Measurements from ENCODE around the gene KY. TPM values are rescaled to one million over a fixed set of nuclear protein-coding genes. Genes with fewer than 3 reads are reported as not detected.

The KY gene
- total RNA-seq, 1 experiment from 2014 or later: 0.29 TPM

DNA sequence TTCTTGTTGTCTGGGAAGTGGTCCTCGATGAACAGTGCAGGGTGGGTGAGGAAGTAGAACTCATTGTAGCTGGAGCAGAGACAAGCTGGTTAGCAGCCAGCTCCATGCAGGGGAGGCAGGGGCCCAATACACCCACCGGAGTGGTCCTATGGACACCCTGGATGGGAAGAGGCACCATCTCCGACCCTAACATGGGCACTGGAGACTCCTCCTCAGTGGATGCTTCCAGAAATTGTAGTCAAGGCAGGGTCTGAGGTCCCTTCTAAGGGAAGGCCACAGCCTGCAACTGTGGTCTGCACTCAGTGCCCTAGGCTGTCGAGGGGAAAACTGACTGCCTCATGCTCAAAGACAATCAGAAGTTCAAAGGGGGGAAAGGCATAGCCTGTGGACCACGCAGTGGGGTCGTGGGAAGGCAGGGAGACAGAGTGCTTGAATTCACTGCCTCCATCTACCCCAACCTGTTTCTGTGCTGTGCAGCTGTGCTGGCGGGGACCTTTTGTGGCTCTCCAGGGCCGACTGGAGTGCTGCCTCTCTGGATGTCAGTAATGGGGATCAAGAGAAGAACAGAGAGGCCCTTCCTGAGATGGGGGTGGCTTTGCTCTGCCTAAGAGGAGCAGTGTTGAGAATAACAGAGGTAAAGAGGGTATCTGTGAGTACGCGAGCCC is 41.9 kb downstream of the KY start:
- intact Hi-C loops (cut with micrococcal nuclease): no loop called here
- ChIA-PET POLR2A (ENCODE audit: unreplicated experiment) (no interaction called here), CTCF (no interaction called here)
- H3K9me2 ChIP-seq (replicated peaks; ENCODE audit: low read length): no peaks in the 10 kb centered on the region
- no peaks in the 10 kb centered on the region for H3K4me1 ChIP-seq (ENCODE audit: insufficient read depth, low read length)
- H3K4me3 ChIP-seq (ENCODE audit: low read length): no peak overlapping the region
- H4K20me1 ChIP-seq (ENCODE audit: low read length): no peaks in the 10 kb centered on the region
- no peaks in the 10 kb centered on the region for H3K36me3 ChIP-seq (ENCODE audit: low read depth, low read length)
- TF ChIP-seq EZH2 (IDR thresholded peaks at IDR 0.05; ENCODE audit: low read length, unreplicated experiment) (no peak), EZH2phosphoT487 (IDR thresholded peaks at IDR 0.05; ENCODE audit: borderline replicate concordance, low read length) (no peak)
- TF ChIP-seq, protein P1, sequence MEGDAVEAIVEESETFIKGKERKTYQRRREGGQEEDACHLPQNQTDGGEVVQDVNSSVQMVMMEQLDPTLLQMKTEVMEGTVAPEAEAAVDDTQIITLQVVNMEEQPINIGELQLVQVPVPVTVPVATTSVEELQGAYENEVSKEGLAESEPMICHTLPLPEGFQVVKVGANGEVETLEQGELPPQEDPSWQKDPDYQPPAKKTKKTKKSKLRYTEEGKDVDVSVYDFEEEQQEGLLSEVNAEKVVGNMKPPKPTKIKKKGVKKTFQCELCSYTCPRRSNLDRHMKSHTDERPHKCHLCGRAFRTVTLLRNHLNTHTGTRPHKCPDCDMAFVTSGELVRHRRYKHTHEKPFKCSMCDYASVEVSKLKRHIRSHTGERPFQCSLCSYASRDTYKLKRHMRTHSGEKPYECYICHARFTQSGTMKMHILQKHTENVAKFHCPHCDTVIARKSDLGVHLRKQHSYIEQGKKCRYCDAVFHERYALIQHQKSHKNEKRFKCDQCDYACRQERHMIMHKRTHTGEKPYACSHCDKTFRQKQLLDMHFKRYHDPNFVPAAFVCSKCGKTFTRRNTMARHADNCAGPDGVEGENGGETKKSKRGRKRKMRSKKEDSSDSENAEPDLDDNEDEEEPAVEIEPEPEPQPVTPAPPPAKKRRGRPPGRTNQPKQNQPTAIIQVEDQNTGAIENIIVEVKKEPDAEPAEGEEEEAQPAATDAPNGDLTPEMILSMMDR (conservative IDR thresholded peaks at IDR 0.05; ENCODE audit: low read depth, low read length): no peak
- H3F3A ChIP-seq (ENCODE audit: low read length, unreplicated experiment): no peaks in the 10 kb centered on the region
- no peaks in the 10 kb centered on the region for H3K79me2 ChIP-seq (ENCODE audit: low read length)
- H3K4me2 ChIP-seq (ENCODE audit: low read length): no peak overlapping the region
- no peak overlapping the region for H3K9ac ChIP-seq (ENCODE audit: low read length)
- H3K27ac ChIP-seq (ENCODE audit: low read length): no peak overlapping the region
- ATAC-seq (no peak), DNase-seq (no peak)
- H3K9me3 ChIP-seq (ENCODE audit: low read length): no peaks in the 10 kb centered on the region
- no TSS peak for BruUV-seq (replicated peaks)
- H2AFZ ChIP-seq (ENCODE audit: low read length): no peak overlapping the region
- peaks cover 13% of the 10 kb centered on the region; the same call in 1 of the 2 replicates for H3K27me3 ChIP-seq (ENCODE audit: low read length)

DNA sequence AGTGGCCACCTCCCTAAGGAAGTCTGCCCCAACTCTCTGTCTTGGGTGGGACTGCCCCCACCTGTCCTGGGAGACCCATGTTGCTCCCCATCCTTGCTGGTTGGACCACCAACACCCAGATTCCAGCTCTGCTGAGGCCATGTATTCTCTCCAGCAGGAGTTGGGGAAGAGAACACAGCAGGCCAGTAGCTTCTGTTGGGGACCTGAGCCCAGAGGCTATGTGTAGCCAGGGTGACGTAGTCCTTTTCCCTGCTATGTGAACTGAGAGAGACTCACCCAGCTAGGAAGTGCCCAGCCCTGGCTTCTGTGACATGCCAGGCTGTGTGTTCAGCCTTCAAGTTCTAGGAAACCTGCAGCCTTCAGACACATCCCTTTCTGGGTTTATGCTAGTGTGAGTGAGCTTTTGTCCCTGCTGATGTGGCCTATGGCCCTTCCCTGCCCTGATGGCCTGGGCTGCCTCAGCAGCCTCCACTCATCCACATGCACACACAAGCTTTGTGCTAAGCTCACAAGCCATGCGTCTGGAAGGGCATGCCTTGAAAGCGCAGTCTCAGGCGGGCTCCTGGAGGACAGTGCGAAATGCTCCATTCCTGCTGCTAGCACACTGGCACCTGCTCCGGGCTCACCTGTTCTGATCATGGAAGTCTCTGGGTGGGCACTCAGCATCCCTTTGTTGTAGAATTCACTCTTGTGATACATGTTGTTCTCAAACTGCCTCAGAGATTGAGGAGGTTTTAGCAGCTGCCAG is 42.6 kb downstream of the KY start:
- ChIA-PET POLR2A (ENCODE audit: unreplicated experiment) (no interaction called here), CTCF (no interaction called here)
- H3K4me1 ChIP-seq (ENCODE audit: insufficient read depth, low read length): no peaks in the 10 kb centered on the region
- ATAC-seq: no peak
- no peak overlapping the region for H3K4me3 ChIP-seq (ENCODE audit: low read length)
- H3K27ac ChIP-seq (ENCODE audit: low read length): no peak overlapping the region
- no peak overlapping the region for H3K9ac ChIP-seq (ENCODE audit: low read length)
- TF ChIP-seq EZH2phosphoT487 (IDR thresholded peaks at IDR 0.05; ENCODE audit: borderline replicate concordance, low read length): no peak
- H4K20me1 ChIP-seq (ENCODE audit: low read length): no peaks in the 10 kb centered on the region
- no peaks in the 10 kb centered on the region for H3K36me3 ChIP-seq (ENCODE audit: low read depth, low read length)
- BruUV-seq (replicated peaks): no TSS peak
- no peak for DNase-seq
- no peak overlapping the region for H3K4me2 ChIP-seq (ENCODE audit: low read length)
- H3F3A ChIP-seq (ENCODE audit: low read length, unreplicated experiment): no peaks in the 10 kb centered on the region
- H3K27me3 ChIP-seq (ENCODE audit: low read length): peaks cover 7% of the 10 kb centered on the region; the same call in 1 of the 2 replicates
- H3K9me2 ChIP-seq (replicated peaks; ENCODE audit: low read length): no peaks in the 10 kb centered on the region
- H3K79me2 ChIP-seq (ENCODE audit: low read length): no peaks in the 10 kb centered on the region
- H3K9me3 ChIP-seq (ENCODE audit: low read length): no peaks in the 10 kb centered on the region
- intact Hi-C loops (cut with micrococcal nuclease): no loop called here
- no peak overlapping the region for H2AFZ ChIP-seq (ENCODE audit: low read length)

DNA sequence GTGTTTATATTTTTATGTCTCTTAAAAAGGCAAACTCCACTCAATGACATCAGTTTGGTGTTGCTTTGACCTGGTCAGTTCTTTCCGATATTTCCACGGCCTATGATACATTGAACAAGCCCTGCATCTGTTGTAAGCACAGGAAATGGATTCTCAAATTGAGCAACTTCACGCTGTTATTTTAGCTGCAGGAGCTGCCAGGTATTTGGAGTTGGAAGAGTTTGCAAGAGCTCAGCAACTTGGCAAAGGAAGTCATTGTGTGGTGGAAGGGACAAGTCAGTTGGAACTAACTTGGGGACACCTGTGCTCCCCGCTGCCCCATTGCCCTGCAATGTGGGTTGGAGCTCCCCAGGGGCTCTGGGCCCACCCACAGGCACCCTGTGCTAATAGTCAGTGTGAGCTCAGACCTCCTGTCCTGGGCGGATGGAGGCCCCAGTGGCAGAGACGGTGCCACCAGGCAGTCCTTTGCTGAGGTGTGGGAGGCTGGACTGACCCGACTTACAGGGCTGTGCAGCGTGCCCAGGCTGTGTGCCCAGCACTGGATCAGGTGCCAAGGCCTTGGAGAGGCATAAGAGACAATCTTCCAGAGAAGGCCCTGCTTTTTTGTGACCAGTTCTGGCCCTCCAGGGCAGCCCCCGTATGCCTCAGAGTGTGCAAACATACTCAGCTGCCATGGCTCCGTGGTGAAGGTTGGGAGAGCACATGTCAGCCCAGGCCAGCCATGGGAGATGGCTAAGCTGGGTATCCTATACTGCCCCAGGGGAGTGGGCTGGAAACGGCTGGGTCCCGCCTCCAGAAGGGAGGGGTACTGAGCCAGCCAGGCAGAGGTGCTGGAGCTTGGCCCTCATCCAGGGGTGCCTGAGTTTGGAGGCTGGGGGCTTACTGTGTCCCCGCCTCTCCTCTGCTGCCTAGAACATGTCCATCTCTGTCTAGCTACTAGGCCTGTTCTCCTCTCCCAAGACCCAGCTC is 43.5 kb downstream of the KY start:
- H4K20me1 ChIP-seq (ENCODE audit: low read length): no peaks in the 10 kb centered on the region
- no peak overlapping the region for H3K9ac ChIP-seq (ENCODE audit: low read length)
- intact Hi-C loops (cut with micrococcal nuclease): no loop called here
- no peaks in the 10 kb centered on the region for H3K4me1 ChIP-seq (ENCODE audit: insufficient read depth, low read length)
- H2AFZ ChIP-seq (ENCODE audit: low read length): no peak overlapping the region
- H3K9me2 ChIP-seq (replicated peaks; ENCODE audit: low read length): no peaks in the 10 kb centered on the region
- CTCF ChIA-PET: no interaction called here
- no peak for TF ChIP-seq EZH2 (IDR thresholded peaks at IDR 0.05; ENCODE audit: low read length, unreplicated experiment)
- no peak for TF ChIP-seq EZH2phosphoT487 (IDR thresholded peaks at IDR 0.05; ENCODE audit: borderline replicate concordance, low read length)
- TF ChIP-seq, protein P1 (conservative IDR thresholded peaks at IDR 0.05; ENCODE audit: low read depth, low read length): no peak
- H3K4me3 ChIP-seq (ENCODE audit: low read length): no peak overlapping the region
- no peaks in the 10 kb centered on the region for H3K9me3 ChIP-seq (ENCODE audit: low read length)
- no peak for ATAC-seq
- H3K27ac ChIP-seq (ENCODE audit: low read length): no peak overlapping the region
- POLR2A ChIA-PET (ENCODE audit: unreplicated experiment): no interaction called here
- H3F3A ChIP-seq (ENCODE audit: low read length, unreplicated experiment): no peaks in the 10 kb centered on the region
- DNase-seq: no peak
- no peak overlapping the region for H3K4me2 ChIP-seq (ENCODE audit: low read length)
- no peaks in the 10 kb centered on the region for H3K79me2 ChIP-seq (ENCODE audit: low read length)
- H3K36me3 ChIP-seq (ENCODE audit: low read depth, low read length): no peaks in the 10 kb centered on the region
- peaks cover 4% of the 10 kb centered on the region; the same call in 1 of the 2 replicates for H3K27me3 ChIP-seq (ENCODE audit: low read length)
- BruUV-seq (replicated peaks): no TSS peak
